ENCODE results near the gene FOXK1. TPM values are rescaled to one million over a fixed set of nuclear protein-coding genes. Genes with fewer than 3 reads are reported as not detected.

FOXK1 gene
- total RNA-seq, 1 experiment from 2014 or later = 17.4 TPM

- H3K36me3 ChIP-seq = peaks cover 14% of the 10 kb centered on the region
- no peak for DNase-seq (ENCODE audit: low read depth in 1 of 2, low spot score in 2 of 2)
- peaks cover 24% of the 10 kb centered on the region for H3K4me1 ChIP-seq (replicated peaks)
- no peak overlapping the region for H3K4me3 ChIP-seq
- no peaks in the 10 kb centered on the region for H3K27me3 ChIP-seq (replicated peaks)
- H3K9me3 ChIP-seq (replicated peaks) = no peaks in the 10 kb centered on the region
- no peak overlapping the region for H3K27ac ChIP-seq
Measured at GRCh38 chr7:4726566-4726965, 44.5 kb downstream of the FOXK1 start.

DNA sequence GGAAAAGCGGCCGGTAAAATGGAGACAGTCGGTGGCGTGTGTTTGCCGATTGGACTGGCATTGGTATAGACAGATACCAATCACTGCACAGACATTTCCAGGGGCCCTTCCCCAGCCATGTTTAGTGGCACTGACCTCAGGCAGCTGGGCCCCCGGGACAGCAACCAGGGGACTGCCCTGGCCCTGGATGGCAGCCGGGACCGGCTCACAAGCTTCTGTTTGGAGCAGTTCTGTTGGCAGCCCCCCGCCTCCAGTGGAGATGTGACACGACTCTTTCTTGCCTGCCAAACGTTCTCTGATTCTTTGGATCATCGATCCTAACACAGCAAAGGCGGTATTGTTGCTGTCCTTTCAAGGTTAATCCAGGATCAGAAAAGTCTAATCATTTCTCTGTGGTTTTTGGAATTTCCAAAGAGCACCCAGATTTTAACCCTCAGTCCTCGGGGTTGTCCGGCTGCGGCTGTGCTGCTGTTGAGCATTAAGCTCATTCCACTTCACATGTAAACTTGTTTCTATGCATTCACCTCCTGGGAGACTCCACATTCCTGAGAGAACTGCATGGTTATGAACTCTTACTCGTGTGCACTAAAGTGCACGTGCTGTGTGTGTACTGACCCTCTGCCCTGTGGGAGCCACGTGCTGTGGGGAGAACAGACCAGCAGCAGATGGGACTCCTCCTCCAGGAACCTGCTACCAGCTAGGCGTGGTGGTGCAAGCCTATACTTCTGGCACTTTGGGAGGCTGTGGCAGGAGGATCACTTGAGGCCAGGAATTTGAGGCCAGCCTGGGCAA, 46.0 kb downstream of the FOXK1 start:
- H3K4me1 ChIP-seq (replicated peaks) = peaks cover 24% of the 10 kb centered on the region
- H3K27ac ChIP-seq = no peak overlapping the region
- no peaks in the 10 kb centered on the region for H3K27me3 ChIP-seq (replicated peaks)
- no peaks in the 10 kb centered on the region for H3K9me3 ChIP-seq (replicated peaks)
- no peak overlapping the region for H3K4me3 ChIP-seq
- DNase-seq (ENCODE audit: low read depth in 1 of 2, low spot score in 2 of 2) = no peak
- H3K36me3 ChIP-seq = peaks cover 7% of the 10 kb centered on the region; the same call in 1 of the 2 replicates

DNA sequence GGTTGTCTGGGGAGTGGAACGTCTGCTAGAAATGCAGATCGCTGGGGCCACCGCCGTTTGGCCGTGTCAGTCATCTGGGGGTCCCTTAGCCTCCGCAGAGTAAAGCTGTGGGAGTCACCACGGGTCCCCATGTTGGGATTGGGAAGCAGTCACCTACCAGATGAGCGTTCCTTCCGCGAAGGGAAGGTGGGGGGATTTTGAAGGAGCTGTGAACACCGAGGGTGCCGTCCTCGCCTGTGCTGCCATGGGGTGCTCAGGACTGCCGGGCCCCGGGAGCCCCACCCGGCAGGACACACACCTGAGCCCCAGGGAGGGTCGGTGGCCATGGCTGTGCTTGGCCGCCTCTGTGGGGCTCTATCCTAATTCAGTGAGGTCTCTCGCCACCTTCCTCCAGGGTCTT, 47.2 kb downstream of the FOXK1 start:
- no peak overlapping the region for H3K4me3 ChIP-seq
- no peaks in the 10 kb centered on the region for H3K27me3 ChIP-seq (replicated peaks)
- peaks cover 15% of the 10 kb centered on the region for H3K4me1 ChIP-seq (replicated peaks)

DNA sequence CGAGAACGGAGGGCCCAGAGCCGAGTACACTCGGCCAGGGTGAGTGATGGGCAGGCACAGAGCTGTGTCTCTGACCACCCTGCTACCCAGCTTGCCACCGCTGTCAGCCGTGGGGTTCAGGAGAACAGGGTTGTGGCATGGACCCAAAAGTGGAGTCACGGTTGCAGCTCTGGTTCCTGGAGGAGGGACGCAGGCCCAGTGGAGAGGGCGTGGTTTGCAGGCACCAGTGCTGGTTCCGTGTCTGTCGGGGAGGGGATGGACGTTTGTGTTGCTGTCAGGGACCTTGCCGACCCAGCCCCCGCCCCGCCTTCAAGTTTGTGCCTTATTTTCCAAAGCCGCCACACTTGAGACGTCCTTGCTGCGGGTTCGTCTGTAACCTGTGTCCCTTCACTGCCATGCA, 48.2 kb downstream of the FOXK1 start:
- Histone ChIP-seq H3K27ac (no peak overlapping the region), H3K36me3 (peaks cover 7% of the 10 kb centered on the region; the same call in 1 of the 2 replicates), H3K4me3 (no peak overlapping the region), H3K27me3 (replicated peaks) (no peaks in the 10 kb centered on the region), H3K9me3 (replicated peaks) (no peaks in the 10 kb centered on the region), H3K4me1 (replicated peaks) (peaks cover 10% of the 10 kb centered on the region)
- no peak for DNase-seq (ENCODE audit: low read depth in 1 of 2, low spot score in 2 of 2)

More for the DNA sequence above, 47.2 kb downstream of the FOXK1 start:
- DNase-seq (ENCODE audit: low read depth in 1 of 2, low spot score in 2 of 2) = no peak
- Histone ChIP-seq H3K36me3 (peaks cover 7% of the 10 kb centered on the region; the same call in 1 of the 2 replicates), H3K9me3 (replicated peaks) (no peaks in the 10 kb centered on the region), H3K27ac (no peak overlapping the region)

DNA sequence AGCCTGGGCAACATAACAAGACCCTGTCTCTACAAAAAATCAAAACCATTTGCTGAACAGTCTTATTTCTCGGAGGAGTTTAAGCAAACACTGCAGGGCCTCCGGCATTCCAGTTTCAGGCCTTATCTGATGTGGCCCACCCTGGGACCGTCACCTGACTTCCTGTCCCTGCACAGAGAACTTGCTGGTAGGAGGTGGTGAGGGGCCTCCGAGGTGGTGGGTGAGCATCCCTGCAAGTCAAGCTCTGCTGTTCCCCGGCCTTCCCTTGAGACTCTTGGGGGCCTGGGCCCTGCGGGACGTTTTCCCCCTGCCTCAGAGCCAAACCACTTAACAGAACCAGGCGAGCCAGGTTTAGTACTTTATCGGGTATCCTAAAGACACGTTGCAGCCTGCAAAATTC, 48.9 kb downstream of the FOXK1 start:
- Histone ChIP-seq H3K4me1 (replicated peaks) (peaks cover 4% of the 10 kb centered on the region), H3K27ac (no peak overlapping the region), H3K36me3 (peaks cover 7% of the 10 kb centered on the region; the same call in 1 of the 2 replicates), H3K27me3 (replicated peaks) (no peaks in the 10 kb centered on the region), H3K4me3 (no peak overlapping the region), H3K9me3 (replicated peaks) (no peaks in the 10 kb centered on the region)
- DNase-seq (ENCODE audit: low read depth in 1 of 2, low spot score in 2 of 2) = no peak

GRCh38 chr7:4731803-4732202, 49.7 kb downstream of the FOXK1 start:
- H3K27me3 ChIP-seq (replicated peaks) = no peaks in the 10 kb centered on the region
- H3K4me1 ChIP-seq (replicated peaks) = no peaks in the 10 kb centered on the region
- H3K9me3 ChIP-seq (replicated peaks) = no peaks in the 10 kb centered on the region
- H3K4me3 ChIP-seq = no peak overlapping the region
- no peak overlapping the region for H3K27ac ChIP-seq
- H3K36me3 ChIP-seq = peaks cover 7% of the 10 kb centered on the region; the same call in 1 of the 2 replicates
- DNase-seq (ENCODE audit: low read depth in 1 of 2, low spot score in 2 of 2) = no peak

GRCh38 chr7:4733936-4734528, 51.9 kb downstream of the FOXK1 start:
- no peak for DNase-seq (ENCODE audit: low read depth in 1 of 2, low spot score in 2 of 2)
- Histone ChIP-seq H3K9me3 (replicated peaks) (no peaks in the 10 kb centered on the region), H3K4me3 (no peak overlapping the region), H3K36me3 (peaks cover 4% of the 10 kb centered on the region; the same call in 1 of the 2 replicates), H3K4me1 (replicated peaks) (peaks cover 15% of the 10 kb centered on the region), H3K27ac (no peak overlapping the region), H3K27me3 (replicated peaks) (no peaks in the 10 kb centered on the region)

DNA sequence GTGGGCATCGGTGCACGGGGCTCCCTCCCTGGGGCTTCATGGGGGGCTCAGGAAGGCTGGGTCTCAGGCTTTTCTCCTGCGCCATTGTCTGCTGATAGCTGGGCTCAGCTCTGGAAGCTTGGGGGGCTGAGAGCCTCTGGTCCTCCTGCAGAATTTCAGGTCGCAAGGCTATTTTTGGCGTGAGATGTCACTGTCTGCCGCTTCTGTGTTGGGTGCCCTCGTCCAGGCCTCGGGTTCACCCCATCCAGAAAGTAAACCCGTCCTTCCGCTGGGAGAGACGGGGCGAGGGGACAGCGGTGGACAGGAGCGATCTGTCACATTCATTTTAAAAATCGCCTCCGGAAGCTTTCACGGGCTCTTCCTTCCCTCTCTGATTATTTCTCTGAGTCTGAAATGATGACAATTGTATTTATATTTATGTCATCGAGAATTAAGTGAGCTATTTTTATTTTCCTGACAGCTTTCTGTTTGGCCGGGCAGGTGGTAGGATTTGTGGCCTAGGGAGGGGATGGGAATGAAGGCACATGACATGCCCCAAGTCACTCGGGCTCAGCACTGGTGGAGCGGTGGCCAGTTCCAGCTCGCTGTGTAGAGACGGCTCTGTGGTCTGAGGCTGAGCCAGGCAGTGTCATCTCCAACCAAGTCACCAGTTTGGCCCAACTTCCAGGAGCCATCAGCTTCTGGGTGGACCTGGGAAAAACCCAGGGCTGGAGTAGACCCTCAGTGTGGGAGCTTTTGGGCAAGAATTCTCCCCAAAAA, 52.7 kb downstream of the FOXK1 start:
- peaks cover 6% of the 10 kb centered on the region; the same call in 1 of the 2 replicates for H3K36me3 ChIP-seq
- no peak overlapping the region for H3K4me3 ChIP-seq
- H3K9me3 ChIP-seq (replicated peaks) = no peaks in the 10 kb centered on the region
- H3K27me3 ChIP-seq (replicated peaks) = no peaks in the 10 kb centered on the region
- DNase-seq (ENCODE audit: low read depth in 1 of 2, low spot score in 2 of 2) = no peak
- H3K27ac ChIP-seq = no peak overlapping the region
- peaks cover 23% of the 10 kb centered on the region for H3K4me1 ChIP-seq (replicated peaks)

GRCh38 chr7:4737300-4737699, 55.2 kb downstream of the FOXK1 start:
- DNase-seq (ENCODE audit: low read depth in 1 of 2, low spot score in 2 of 2) = no peak
- no peak overlapping the region for H3K27ac ChIP-seq
- H3K9me3 ChIP-seq (replicated peaks) = no peaks in the 10 kb centered on the region

DNA sequence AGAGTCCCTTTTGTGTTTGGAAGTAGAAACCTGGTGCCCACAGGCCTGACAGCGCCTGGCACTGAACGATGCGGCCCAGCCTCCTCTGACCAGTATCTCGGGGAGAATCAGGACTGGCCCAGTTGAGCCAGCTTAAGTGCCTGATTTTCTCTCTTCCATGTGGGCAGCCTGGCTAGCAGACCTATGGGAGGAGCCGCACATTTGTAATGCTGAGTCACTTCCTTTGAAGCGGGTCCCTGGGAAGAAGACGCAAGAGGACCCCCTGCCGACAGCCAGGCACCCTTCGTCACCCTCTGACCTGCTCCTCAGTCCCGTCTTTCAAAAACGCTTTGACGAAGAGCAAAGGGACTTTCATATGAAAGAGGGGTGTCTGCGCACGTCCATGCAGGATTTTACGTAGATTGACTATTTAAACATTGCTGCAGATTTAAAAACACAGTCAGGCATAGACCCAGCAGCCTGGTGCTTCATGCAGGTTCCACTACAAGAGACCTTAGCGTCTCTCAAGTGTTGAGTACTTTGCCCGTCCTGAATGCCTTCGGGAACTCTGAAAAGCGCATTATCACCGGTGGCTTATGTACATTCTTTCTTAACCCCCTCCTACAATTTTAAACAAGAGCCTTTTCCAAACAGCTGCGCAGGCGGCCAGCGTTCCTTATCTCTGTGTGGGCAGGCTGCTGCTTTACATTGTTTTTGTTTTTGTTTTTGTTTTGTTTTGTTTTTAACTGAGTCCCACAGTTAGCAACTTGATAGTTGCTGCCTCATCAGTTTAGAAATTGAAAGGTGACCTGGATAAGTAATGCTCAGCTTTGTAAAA, 56.8 kb downstream of the FOXK1 start:
- peak overlapping the region; percentile 11 for H3K4me3 ChIP-seq
- peak; percentile 92 for DNase-seq (ENCODE audit: low read depth in 1 of 2, low spot score in 2 of 2)
- no peaks in the 10 kb centered on the region for H3K27me3 ChIP-seq (replicated peaks)
- H3K27ac ChIP-seq = peak overlapping the region; percentile 89
- H3K36me3 ChIP-seq = peaks cover 26% of the 10 kb centered on the region
- H3K4me1 ChIP-seq (replicated peaks) = peaks cover 31% of the 10 kb centered on the region
- H3K9me3 ChIP-seq (replicated peaks) = no peaks in the 10 kb centered on the region

More at GRCh38 chr7:4737300-4737699, 55.2 kb downstream of the FOXK1 start:
- Histone ChIP-seq H3K4me3 (no peak overlapping the region), H3K27me3 (replicated peaks) (no peaks in the 10 kb centered on the region), H3K36me3 (peaks cover 15% of the 10 kb centered on the region), H3K4me1 (replicated peaks) (peaks cover 25% of the 10 kb centered on the region)

- Histone ChIP-seq H3K27ac (peak overlapping the region; percentile 89), H3K27me3 (replicated peaks) (no peaks in the 10 kb centered on the region), H3K36me3 (peaks cover 26% of the 10 kb centered on the region), H3K4me3 (peak overlapping the region; percentile 11), H3K9me3 (replicated peaks) (no peaks in the 10 kb centered on the region), H3K4me1 (replicated peaks) (peaks cover 37% of the 10 kb centered on the region)
- no peak for DNase-seq (ENCODE audit: low read depth in 1 of 2, low spot score in 2 of 2)
Measured at GRCh38 chr7:4739528-4739992, 57.5 kb downstream of the FOXK1 start.

GRCh38 chr7:4740796-4741195, 58.7 kb downstream of the FOXK1 start:
- Histone ChIP-seq H3K27ac (no peak overlapping the region), H3K4me1 (replicated peaks) (peaks cover 44% of the 10 kb centered on the region), H3K27me3 (replicated peaks) (no peaks in the 10 kb centered on the region), H3K4me3 (no peak overlapping the region), H3K9me3 (replicated peaks) (no peaks in the 10 kb centered on the region), H3K36me3 (peaks cover 26% of the 10 kb centered on the region)
- DNase-seq (ENCODE audit: low read depth in 1 of 2, low spot score in 2 of 2) = no peak

DNA sequence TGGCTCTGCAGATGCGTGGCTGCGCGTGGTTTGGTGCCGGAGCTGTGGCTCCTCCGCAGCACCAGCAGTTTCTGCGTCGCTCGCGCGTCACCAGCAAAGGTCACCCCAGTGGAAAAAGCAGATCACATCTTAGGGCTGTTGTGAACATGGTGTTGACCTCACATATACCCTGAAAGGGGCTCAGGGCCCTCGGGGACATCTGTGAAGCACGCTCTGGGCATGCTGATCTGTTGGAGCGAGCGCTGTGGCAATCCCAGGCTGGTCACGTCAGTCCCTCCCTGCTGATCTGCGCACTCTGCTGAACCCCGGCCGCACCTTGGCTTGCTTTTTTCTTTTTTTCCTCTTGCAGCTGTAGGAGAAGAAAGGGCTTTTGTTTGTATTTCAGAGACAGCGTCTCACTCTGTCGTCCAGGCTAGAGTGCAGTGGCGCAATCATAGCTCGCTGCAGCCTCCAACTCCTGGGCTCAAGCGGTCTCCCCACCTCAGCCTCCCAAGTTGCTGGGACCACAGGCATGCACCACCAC, 60.0 kb downstream of the FOXK1 start:
- Histone ChIP-seq H3K27me3 (replicated peaks) (no peaks in the 10 kb centered on the region), H3K9me3 (replicated peaks) (no peaks in the 10 kb centered on the region), H3K4me3 (no peak overlapping the region), H3K27ac (no peak overlapping the region), H3K4me1 (replicated peaks) (peaks cover 52% of the 10 kb centered on the region), H3K36me3 (peaks cover 33% of the 10 kb centered on the region)
- DNase-seq (ENCODE audit: low read depth in 1 of 2, low spot score in 2 of 2) = no peak

All from SJSA1 (cell line).